ENCODE results near the gene TENM4.

- TF ChIP-seq POLR2A (IDR thresholded peaks at IDR 0.05): no peak
- no peak for TF ChIP-seq CTCF (IDR thresholded peaks at IDR 0.05)
These were observed 799.3 kb downstream of the TENM4 start for GRCh38 chr11:78641541-78641940.

All from Peyer's patch (tissue), 4 donors.